Epithelial cell of proximal tubule (primary cell): ENCODE data around the gene TMPRSS11E. TPM values are rescaled to one million over a fixed set of nuclear protein-coding genes. Genes with fewer than 3 reads are reported as not detected.

Source experiments
- DNase-seq: peaks from one replicate; pipeline ENCODE4 v3.0.0-alpha.2; 2011; ENCODE audit warnings: low read depth
- H3K4me3 ChIP-seq: 2 replicates; pipeline ENCODE4 v1.5.1; 2011; ENCODE audit warnings: low read depth, mild to moderate bottlenecking, low read length
- CTCF ChIP-seq: conservative IDR thresholded peaks from 2 replicates; pipeline ENCODE4 v1.5.1; 2012; ENCODE audit warnings: low read depth, mild to moderate bottlenecking, low read length
- total RNA-seq: library from RNA; depleted of rRNA; stranded (reverse); fragments of >200 nt; gene quantifications from 2 replicates; pipeline ENCODE4 v1.2.3, GENCODE V29; 2015

The TMPRSS11E gene
- total RNA-seq, 1 donor from 2014 or later: 0.17 TPM

GRCh38 chr4:68433582-68433981 is 13.7 kb upstream of the TMPRSS11E start:
- DNase-seq: peak; percentile 9
- no peak overlapping the region for H3K4me3 ChIP-seq
- no peak for TF ChIP-seq CTCF

- DNase-seq: no peak
- no peak for TF ChIP-seq CTCF
- H3K4me3 ChIP-seq: no peak overlapping the region
These were observed 13.0 kb upstream of the TMPRSS11E start for GRCh38 chr4:68434277-68434676.

GRCh38 chr4:68434836-68435235 is 12.4 kb upstream of the TMPRSS11E start:
- no peak for DNase-seq
- H3K4me3 ChIP-seq: no peak overlapping the region
- no peak for TF ChIP-seq CTCF

GRCh38 chr4:68445111-68445510 is 2.2 kb upstream of the TMPRSS11E start:
- no peak for TF ChIP-seq CTCF
- DNase-seq: no peak
- H3K4me3 ChIP-seq: no peak overlapping the region

- TF ChIP-seq CTCF: no peak
These were observed 4.3 kb downstream of the TMPRSS11E start for GRCh38 chr4:68451246-68452211.

GRCh38 chr4:68460085-68460484 is 12.8 kb downstream of the TMPRSS11E start:
- H3K4me3 ChIP-seq: no peak overlapping the region
- TF ChIP-seq CTCF: no peak
- no peak for DNase-seq

More at GRCh38 chr4:68451246-68452211, 4.3 kb downstream of the TMPRSS11E start:
- peak; percentile 15 for DNase-seq
- no peak overlapping the region for H3K4me3 ChIP-seq
